HT1080 (cell line): Measurements from ENCODE around the gene PARD3B. TPM values are rescaled to one million over a fixed set of nuclear protein-coding genes. Genes with fewer than 3 reads are reported as not detected.

Experiments used
- DNase-seq: peaks from one replicate; pipeline ENCODE4 v3.0.0-alpha.2; 2015; ENCODE audit warnings: low read depth
- total RNA-seq: library from RNA; depleted of rRNA; stranded (reverse); fragments of >200 nt; shearing (Covaris generic); gene quantifications from 2 replicates; pipeline ENCODE4 v1.2.3, GENCODE V29; 2014

PARD3B gene
- total RNA-seq, 1 experiment from 2014 or later, result 2.2 TPM

GRCh38 chr2:205041472-205042130 is 496.3 kb downstream of the PARD3B start:
- no peak for DNase-seq

DNA sequence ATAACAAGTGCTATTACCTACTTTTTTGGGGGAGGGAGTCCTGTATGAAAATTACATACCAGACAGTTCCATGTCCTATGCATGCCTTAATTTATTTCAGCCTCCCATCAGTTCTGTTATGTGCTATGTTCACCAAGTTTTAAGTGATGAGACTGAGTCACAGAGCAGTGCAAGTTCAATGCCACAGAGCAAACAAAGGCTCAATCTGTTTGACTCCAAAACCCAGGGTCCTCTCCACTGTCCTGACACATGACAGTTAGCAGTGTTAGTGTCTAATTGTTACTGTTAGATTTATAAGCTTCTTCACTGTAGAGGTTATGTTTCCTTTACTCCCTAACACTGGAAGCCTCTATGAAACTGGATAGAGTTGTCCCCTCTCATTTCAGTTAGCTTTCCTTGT is 498.0 kb downstream of the PARD3B start:
- no peak for DNase-seq

GRCh38 chr2:205045706-205046105 is 500.4 kb downstream of the PARD3B start:
- DNase-seq, result no peak

- DNase-seq, result no peak
Measured at GRCh38 chr2:205047273-205047839, 502.1 kb downstream of the PARD3B start.

DNA sequence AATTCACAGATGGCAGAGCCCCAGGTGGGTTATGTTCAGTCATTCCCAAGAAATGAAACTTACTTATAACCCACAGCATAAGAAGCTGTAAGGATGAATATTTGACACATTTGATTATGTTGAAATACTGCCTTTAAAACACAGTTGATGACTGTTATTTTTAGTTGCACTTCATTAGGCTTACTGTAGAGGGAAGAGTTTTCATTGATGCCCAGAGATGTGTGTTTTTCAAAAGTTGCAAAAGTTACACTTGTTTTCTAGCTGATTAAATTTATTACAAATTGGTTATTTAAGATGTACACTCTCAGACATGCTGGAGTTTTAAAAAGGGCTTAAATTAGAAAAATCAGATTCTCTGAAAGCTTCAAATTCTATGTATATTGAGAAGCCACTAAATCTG is 506.1 kb downstream of the PARD3B start:
- DNase-seq, result no peak

GRCh38 chr2:205052781-205053180 is 507.5 kb downstream of the PARD3B start:
- no peak for DNase-seq

DNA sequence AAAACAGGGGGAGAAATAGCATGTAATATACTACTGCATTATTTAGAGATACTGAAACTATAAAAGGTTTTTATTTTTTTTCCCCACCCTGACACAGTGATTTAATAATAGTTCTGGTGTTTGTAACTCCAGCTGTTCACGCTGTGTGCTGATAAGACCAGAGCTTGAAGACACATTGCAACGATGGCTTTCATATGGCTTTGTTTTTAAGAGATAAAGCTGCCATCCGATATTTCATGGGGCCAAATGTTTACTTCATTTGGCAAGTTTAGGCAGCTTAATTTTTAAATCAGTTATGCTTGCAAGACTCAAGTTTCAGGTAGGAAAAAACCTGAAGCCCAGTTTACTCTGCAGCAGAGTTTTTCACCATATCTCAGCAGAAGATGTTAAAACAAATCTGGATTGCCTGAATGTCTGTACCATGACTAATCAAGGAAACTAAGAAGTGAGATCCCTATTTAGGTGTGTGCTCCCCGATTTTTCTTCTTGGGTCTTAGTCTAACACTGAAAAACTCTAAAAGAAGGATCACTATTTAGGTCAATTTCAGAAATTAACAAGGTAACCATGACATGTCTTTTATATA is 508.6 kb downstream of the PARD3B start:
- no peak for DNase-seq

- no peak for DNase-seq
Measured at GRCh38 chr2:205054789-205055188, 509.5 kb downstream of the PARD3B start.

DNA sequence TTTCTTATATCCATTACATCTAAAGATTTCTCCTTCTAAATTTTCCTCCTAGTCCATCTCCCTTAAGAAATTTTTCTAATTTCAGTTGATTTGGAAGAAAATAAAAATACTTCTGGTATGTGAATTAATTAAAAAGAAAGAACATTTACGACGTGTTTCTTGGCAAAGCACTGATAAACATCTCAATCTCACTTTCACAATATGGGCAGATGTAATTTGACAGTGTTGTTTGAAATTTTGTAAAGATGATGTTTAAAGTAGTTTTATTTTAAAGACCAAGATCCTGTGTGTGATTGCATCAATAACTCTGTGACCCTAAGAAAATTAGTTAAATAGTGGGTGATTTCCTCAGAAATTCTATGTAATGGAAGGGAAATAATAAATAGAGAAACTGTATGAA is 510.0 kb downstream of the PARD3B start:
- no peak for DNase-seq

GRCh38 chr2:205056151-205056561 is 510.9 kb downstream of the PARD3B start:
- DNase-seq, result no peak

- peak; percentile 8 for DNase-seq
Measured at GRCh38 chr2:205058409-205058808, 513.1 kb downstream of the PARD3B start.

- DNase-seq, result peak; percentile 57
Measured at GRCh38 chr2:205060269-205060668, 515.0 kb downstream of the PARD3B start.

DNA sequence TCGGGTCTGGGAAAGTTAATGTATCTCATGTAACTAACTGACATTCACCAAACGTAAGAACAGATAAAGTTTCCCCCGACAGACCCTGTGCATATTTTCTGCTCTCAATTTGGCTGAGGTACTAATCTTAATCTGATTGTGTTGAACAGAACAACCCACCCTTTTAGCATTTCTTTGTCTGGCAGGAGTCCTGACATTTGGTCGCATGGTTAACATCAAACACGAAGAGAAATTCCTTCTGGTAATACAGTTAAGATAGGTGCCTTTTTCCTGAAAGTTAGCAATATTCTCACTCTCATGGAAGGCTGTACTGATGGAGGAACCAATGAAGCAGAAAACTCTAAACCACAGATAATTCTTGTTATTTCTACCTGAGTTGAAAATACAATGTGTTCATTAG is 520.8 kb downstream of the PARD3B start:
- DNase-seq, result no peak

- DNase-seq, result no peak
Measured at GRCh38 chr2:205069928-205070327, 524.7 kb downstream of the PARD3B start.

GRCh38 chr2:205070889-205071288 is 525.6 kb downstream of the PARD3B start:
- no peak for DNase-seq

GRCh38 chr2:205073433-205074020 is 528.3 kb downstream of the PARD3B start:
- no peak for DNase-seq

DNA sequence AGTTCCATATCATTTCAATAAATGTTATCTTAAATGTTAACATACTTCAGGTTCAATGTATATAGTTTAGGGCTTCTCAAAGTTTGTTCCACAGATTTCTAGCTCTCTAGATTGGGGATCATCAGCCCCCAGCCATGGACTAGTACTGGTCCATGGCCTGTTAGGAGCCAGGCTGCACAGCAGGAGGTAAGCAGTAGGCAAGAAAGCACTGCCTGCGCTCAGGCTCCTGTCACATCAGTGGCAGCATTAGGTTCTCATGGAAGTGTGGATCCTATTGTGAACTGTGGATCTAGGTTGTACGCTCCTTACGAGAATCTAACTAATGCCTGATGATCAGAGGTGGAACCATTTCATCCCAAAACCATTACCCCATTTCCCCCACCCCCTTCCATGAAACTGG is 531.1 kb downstream of the PARD3B start:
- no peak for DNase-seq

- DNase-seq, result no peak
Measured at GRCh38 chr2:205077159-205077558, 531.9 kb downstream of the PARD3B start.

DNA sequence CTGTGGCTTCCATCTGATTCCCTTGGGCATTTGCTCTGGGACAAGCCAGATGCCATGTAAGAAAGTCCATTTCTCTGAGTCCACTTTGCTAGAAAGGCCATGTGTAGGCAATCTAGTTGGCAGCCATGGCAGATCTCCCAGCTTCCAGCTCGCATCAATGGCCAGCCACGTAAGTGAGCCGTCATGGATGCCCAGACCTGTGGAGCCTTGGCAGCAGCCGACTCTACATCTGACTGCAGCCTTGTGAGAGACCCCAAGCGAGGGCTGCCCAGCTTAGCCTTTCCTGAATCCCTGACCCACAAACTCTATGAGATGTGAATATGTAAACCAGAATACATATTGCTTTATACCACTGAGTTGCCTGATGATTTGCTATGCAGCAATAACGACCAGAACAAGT is 533.5 kb downstream of the PARD3B start:
- no peak for DNase-seq

- DNase-seq, result no peak
Measured at GRCh38 chr2:205079173-205079572, 533.9 kb downstream of the PARD3B start.

GRCh38 chr2:205086662-205087061 is 541.4 kb downstream of the PARD3B start:
- DNase-seq, result no peak

DNA sequence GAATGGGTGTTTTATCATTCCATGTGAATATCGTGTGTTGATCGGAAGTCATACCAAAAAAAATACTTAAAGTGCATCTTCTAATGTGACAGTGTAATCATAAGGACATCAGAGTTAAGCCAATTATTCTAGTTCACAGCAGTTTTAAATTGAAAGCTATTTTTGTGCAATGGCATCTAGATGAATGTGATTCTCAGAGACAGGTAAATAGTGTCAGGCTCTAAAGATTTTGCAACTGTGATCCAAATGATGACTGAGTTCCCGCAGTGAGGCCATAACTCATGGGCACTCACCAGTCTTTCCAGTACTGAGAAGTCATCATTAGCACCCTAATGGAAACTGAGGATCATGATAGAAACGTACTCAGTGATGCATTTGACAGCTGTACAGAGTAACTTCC is 542.6 kb downstream of the PARD3B start:
- no peak for DNase-seq

DNA sequence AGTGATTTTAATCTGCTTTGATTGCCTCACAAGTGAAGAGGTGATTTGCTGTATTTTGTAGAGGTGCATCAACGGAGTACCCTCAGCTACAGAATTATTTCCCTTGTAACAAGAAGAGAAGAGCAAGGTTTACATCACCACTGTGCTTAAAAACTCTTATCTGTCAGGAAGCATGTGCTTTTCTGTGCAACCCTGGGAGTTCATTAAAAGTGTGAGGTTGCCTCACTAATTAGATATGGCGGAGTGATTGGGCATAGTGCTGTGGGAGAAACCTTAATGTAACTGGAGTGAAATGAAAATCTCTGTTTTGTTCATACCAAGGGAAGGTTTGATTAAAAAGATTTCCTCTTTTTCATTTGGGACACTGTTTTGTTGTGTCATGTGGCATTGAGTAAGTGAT is 544.7 kb downstream of the PARD3B start:
- no peak for DNase-seq
